Mesodermal cell (in vitro differentiated cells): ENCODE results near the gene SLC44A2. TPM values are rescaled to one million over a fixed set of nuclear protein-coding genes. Genes with fewer than 3 reads are reported as not detected.

Experiments used
- H3K27ac ChIP-seq: 2 replicates; pipeline ENCODE4 v1.7.0; 2013; ENCODE audit warnings: mild to moderate bottlenecking, low read depth, low read length, moderate library complexity; ENCODE audit not compliant: severe bottlenecking
- H3K36me3 ChIP-seq: 2 replicates; pipeline ENCODE4 v1.7.1; 2013; ENCODE audit warnings: mild to moderate bottlenecking, low read length, moderate library complexity; ENCODE audit not compliant: control insufficient read depth, insufficient read depth
- H3K4me1 ChIP-seq: one replicate; pipeline ENCODE4 v1.7.1; 2013; ENCODE audit warnings: mild to moderate bottlenecking, low read length; ENCODE audit not compliant: insufficient read depth, control insufficient read depth, poor library complexity, severe bottlenecking
- H3K4me3 ChIP-seq: 2 replicates; pipeline ENCODE4 v1.7.0; 2013; ENCODE audit warnings: low read length, control low read depth, mild to moderate bottlenecking; ENCODE audit not compliant: insufficient read depth, poor library complexity, severe bottlenecking; ENCODE audit errors: extremely low read depth
- H3K9me3 ChIP-seq: 2 replicates; pipeline ENCODE4 v1.7.1; 2013; ENCODE audit warnings: mild to moderate bottlenecking, low read length, moderate library complexity; ENCODE audit not compliant: control insufficient read depth
- WGBS, 2 experiments: methylation state at CpG; one replicate each; pipeline ENCODE4 v1.1.5; 2013; ENCODE audit warnings: missing lambda C conversion rate in 2 of 2; ENCODE audit not compliant: insufficient coverage in 2 of 2; 5-methylcytosine and 5-hydroxymethylcytosine counted together
- polyA plus RNA-seq, 2 experiments: library from polyadenylated mRNA; stranded (reverse); fragments of 50-300 nt; gene quantifications; one replicate each; pipeline ENCODE4 v1.2.3, GENCODE V29; 2013

SLC44A2 gene
- polyA plus RNA-seq (2013, experiment 1 of 2): 139 TPM
- 118 TPM for polyA plus RNA-seq (2013, experiment 2 of 2)

DNA sequence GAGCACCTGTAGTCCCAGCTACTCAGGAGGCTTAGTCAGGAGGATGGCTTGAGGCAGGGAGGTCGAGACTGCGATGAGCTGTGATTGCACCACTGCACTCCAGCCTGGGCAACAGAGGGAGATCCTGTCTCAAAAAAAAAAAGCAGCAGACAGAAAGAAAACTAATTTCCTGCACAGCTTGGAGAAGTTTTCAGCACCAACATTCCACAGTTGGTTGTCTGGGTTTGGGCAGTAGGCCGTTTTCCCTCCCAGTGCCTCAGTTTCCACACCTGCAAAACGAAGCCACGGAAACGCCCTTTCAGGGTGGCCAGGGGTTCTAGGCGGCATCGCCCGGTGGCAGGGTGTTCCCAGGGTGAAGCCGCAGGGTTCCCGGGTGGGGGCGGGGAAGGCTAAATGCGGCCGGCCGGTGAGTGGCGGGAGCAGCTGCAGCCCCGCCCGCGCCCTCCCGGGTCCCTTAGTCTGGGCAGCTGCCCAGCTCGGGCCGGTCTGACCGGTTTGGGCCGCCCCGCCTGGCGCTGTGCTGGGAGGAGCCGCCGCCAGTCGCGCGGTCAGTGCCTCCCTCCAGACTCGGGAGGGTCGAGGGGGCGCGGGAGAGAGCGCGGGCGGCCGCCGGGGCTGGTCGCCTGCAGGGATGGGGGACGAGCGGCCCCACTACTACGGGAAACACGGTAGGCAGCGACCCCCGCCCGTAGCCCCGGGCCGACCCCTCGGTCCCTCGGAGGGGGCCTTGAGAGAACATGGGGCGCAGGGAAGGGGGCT lies at the start of gene SLC44A2:
TSS of gene SLC44A2 (plus strand) at position 551 of the 759 bp plus-strand sequence. CDS start at position 632, 81 bp downstream.
- H3K4me3 ChIP-seq: peak within 1 kb of the TSS; percentile 16
- peaks cover 41% of the 10 kb centered on the region for H3K36me3 ChIP-seq
- H3K27ac ChIP-seq: peak within 1 kb of the TSS; percentile 6
- H3K4me1 ChIP-seq: peaks cover 5% of the 10 kb centered on the region
- H3K9me3 ChIP-seq: no peaks in the 10 kb centered on the region
- WGBS, 2 experiments: 14 to 15% methylated on average over 26 to 40 of the region's 53 CpGs

GRCh38 chr19:10577951-10578350 lies 47.4 kb upstream of the SLC44A2 start:
- Histone ChIP-seq H3K4me1 (peaks cover 3% of the 10 kb centered on the region), H3K36me3 (no peaks in the 10 kb centered on the region), H3K9me3 (no peaks in the 10 kb centered on the region), H3K27ac (no peak overlapping the region), H3K4me3 (no peak overlapping the region)
- WGBS, 2 experiments: 88 to 93% methylated on average over 5 to 6 of the region's 6 CpGs

GRCh38 chr19:10580979-10581631 lies 44.2 kb upstream of the SLC44A2 start:
- WGBS, 2 experiments: 36 to 37% methylated on average over 31 of the region's 31 CpGs
- Histone ChIP-seq H3K4me3 (no peak overlapping the region), H3K36me3 (no peaks in the 10 kb centered on the region), H3K27ac (no peak overlapping the region), H3K4me1 (peaks cover 3% of the 10 kb centered on the region), H3K9me3 (no peaks in the 10 kb centered on the region)

DNA sequence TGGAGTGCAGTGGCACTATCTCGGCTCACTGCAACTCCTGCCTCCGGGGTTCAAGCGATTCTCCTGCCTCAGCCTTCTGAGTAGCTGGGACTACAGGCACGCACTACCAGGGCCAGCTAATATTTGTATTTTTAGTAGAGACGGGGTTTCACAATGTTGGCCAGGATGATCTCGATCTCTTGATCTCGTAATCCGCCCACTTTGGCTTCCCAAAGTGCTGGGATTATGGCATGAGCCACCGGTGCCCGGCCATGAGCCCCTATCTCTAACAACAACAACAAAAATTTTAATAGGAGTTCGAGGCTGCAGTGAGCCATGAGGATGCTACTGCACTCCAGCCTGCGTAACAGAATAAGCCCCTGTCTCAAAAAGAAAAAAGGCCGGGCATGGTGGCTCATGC lies 43.3 kb upstream of the SLC44A2 start:
- no peaks in the 10 kb centered on the region for H3K4me1 ChIP-seq
- H3K27ac ChIP-seq: no peak overlapping the region
- no peak overlapping the region for H3K4me3 ChIP-seq
- H3K9me3 ChIP-seq: no peaks in the 10 kb centered on the region
- no peaks in the 10 kb centered on the region for H3K36me3 ChIP-seq
- 97 to 98% methylated on average over 11 to 12 of the region's 13 CpGs for WGBS, 2 experiments

- no peak overlapping the region for H3K4me3 ChIP-seq
- H3K4me1 ChIP-seq: no peaks in the 10 kb centered on the region
- H3K9me3 ChIP-seq: no peaks in the 10 kb centered on the region
- whole genome bisulfite sequencing, 2 experiments: 89 to 96% methylated on average over 5 to 7 of the region's 9 CpGs
- H3K27ac ChIP-seq: no peak overlapping the region
- H3K36me3 ChIP-seq: no peaks in the 10 kb centered on the region
Measured at GRCh38 chr19:10583036-10583776, 42.1 kb upstream of the SLC44A2 start.

- Histone ChIP-seq H3K9me3 (no peaks in the 10 kb centered on the region), H3K36me3 (no peaks in the 10 kb centered on the region), H3K4me1 (no peaks in the 10 kb centered on the region), H3K4me3 (no peak overlapping the region), H3K27ac (no peak overlapping the region)
- WGBS, 2 experiments: 96 to 98% methylated on average over 5 to 6 of the region's 6 CpGs
Measured at GRCh38 chr19:10586396-10586795, 39.0 kb upstream of the SLC44A2 start.

- H3K9me3 ChIP-seq: no peaks in the 10 kb centered on the region
- H3K4me3 ChIP-seq: no peak within 1 kb of the TSS
- 68 to 74% methylated on average over 31 to 34 of the region's 35 CpGs for WGBS, 2 experiments
- H3K36me3 ChIP-seq: no peaks in the 10 kb centered on the region
- H3K4me1 ChIP-seq: no peaks in the 10 kb centered on the region
- no peak within 1 kb of the TSS for H3K27ac ChIP-seq
Measured at GRCh38 chr19:10587022-10587838, 38.1 kb upstream of the SLC44A2 start, which contains the start of gene AP1M2. Gene AP1M2, minus strand, starts transcription at chr19:10587312. Its CDS starts 81 bp downstream, at chr19:10587231.

DNA sequence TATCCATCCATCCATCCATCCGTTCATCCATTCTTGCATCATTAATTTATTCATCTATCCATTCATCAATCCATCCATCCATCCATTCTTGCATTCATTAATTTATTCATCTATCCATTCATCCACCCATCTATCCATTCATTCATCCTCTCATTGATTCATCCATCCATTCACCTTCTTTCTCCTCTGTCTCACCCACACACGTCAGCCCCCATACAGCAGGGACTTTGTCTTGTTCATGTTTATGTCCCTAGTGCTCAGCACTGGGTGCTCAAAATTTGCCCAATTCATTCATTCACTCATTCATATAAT lies 37.6 kb upstream of the SLC44A2 start:
- H3K27ac ChIP-seq: no peak overlapping the region
- WGBS, 2 experiments: 91 to 95% methylated on average over 2 of the region's 2 CpGs
- no peaks in the 10 kb centered on the region for H3K36me3 ChIP-seq
- no peak overlapping the region for H3K4me3 ChIP-seq
- H3K4me1 ChIP-seq: no peaks in the 10 kb centered on the region
- no peaks in the 10 kb centered on the region for H3K9me3 ChIP-seq

- H3K9me3 ChIP-seq: no peaks in the 10 kb centered on the region
- 83 to 97% methylated on average over 4 to 6 of the region's 7 CpGs for WGBS, 2 experiments
- no peak overlapping the region for H3K4me3 ChIP-seq
- H3K36me3 ChIP-seq: no peaks in the 10 kb centered on the region
- H3K27ac ChIP-seq: no peak overlapping the region
- no peaks in the 10 kb centered on the region for H3K4me1 ChIP-seq
Measured at GRCh38 chr19:10593148-10593547, 32.2 kb upstream of the SLC44A2 start.
